ENCODE data around the gene USP35.

GRCh38 chr11:78203184-78203583 is 14.5 kb downstream of the USP35 start:
- TF ChIP-seq CTCF (conservative IDR thresholded peaks at IDR 0.05; ENCODE audit: low read length) (no peak), EZH2phosphoT487 (IDR thresholded peaks at IDR 0.05; ENCODE audit: borderline replicate concordance) (no peak)
